GM12892 (cell line): ENCODE measurements around the gene GSS.

ENCODE experiments used
- POLR2A ChIP-seq: IDR thresholded peaks from 2 replicates; pipeline ENCODE4 v1.6.1; 2011; ENCODE audit warnings: low read depth, low read length, control low read depth
- POLR2AphosphoS5 ChIP-seq: IDR thresholded peaks from 2 replicates; pipeline ENCODE4 v1.6.1; 2011; ENCODE audit warnings: low read depth, low read length, control low read depth
- TAF1 ChIP-seq: IDR thresholded peaks from 2 replicates; pipeline ENCODE4 v1.6.1; 2011; ENCODE audit warnings: low read depth, mild to moderate bottlenecking, control low read depth, low read length, borderline replicate concordance

DNA sequence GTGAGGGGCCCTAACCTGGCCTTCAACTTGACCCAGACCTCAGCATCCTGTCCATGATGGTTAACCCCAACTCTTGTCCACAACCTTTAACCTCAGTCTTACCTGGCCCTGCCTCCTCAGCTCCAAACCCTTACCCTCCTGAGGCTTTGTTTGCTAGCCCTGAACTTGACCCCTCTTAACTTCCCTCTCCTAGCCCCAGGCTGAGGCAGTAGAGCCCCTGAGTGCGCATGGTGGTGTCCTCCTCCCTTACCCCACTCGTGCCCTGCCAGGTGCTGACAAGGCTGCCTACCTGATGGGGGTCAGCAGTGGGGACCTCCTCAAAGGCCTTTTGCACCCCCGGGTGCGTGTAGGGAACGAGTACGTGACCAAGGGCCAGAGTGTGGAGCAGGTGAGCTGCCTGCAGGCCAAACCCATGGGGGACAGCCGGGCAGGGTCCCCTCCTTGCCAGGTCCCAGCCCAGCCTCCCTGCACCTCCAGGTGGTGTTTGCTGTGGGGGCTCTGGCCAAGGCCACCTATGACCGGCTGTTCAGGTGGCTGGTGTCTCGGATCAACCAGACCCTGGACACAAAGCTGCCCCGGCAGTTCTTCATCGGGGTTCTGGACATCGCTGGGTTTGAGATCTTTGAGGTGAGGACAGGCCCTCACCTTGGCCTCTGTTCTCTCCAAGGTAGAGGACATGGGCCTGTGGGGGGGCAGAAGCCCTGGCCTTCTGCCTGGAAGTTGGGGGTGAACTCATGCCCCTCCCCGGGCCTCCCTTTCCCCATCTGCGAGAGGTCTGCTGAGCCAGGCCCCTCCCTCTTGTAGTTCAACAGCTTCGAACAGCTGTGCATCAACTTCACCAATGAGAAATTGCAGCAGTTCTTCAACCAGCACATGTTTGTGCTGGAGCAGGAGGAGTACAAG is 31.9 kb upstream of the GSS start:
- TF ChIP-seq POLR2AphosphoS5 (no peak), TAF1 (no peak), POLR2A (no peak)
